GM21526 (cell line): ENCODE data around the gene PSMD9.
"Not testable (repeated sequence)": the region's sequence is repeated elsewhere in the genome, so short reads cannot be mapped to it uniquely, and the experiment has no call there.

ENCODE experiments used
- ATAC-seq: cut with Tn5 transposase; IDR thresholded peaks from one replicate; pipeline ENCODE4 v1.9.1; 2021; ENCODE audit warnings: moderate library complexity; ENCODE audit not compliant: unreplicated experiment, low FRiP score

PSMD9 gene, protein sequence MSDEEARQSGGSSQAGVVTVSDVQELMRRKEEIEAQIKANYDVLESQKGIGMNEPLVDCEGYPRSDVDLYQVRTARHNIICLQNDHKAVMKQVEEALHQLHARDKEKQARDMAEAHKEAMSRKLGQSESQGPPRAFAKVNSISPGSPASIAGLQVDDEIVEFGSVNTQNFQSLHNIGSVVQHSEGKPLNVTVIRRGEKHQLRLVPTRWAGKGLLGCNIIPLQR

DNA sequence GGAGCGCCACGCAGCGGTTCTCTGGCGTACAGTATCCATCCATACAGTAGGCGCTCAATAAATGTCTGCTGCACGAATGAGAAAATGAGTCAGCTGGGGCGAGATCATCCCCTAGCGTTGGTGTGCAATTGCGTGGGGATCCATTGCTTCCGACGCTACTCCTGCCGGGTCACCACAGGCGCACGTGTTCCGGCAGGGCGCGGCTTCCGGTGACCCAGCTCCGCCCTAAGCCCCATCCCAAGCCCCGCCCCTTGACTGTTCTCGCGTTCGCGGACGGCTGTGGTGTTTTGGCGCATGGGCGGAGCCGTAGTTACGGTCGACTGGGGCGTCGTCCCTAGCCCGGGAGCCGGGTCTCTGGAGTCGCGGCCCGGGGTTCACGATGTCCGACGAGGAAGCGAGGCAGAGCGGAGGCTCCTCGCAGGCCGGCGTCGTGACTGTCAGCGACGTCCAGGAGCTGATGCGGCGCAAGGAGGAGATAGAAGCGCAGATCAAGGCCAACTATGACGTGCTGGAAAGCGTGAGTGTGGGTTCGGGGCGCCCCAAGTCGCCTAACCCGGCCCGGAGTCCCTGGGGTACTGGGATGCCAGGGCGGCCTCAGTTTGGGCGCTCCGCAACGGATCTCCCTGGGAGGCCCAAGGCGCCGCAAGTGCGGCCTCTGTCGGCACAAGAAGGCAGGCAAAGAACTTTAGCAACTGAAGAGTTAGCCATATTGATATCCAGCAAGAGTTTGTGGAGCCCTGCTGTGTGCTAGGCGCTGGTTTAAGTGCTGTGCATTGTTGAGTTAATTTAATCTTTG lies at the start of gene PSMD9:
Gene PSMD9, plus strand, starts transcription at position 313 of the 796 bp plus-strand sequence. Its CDS starts 67 bp downstream, at position 380.
- peak; percentile 85 for ATAC-seq

DNA sequence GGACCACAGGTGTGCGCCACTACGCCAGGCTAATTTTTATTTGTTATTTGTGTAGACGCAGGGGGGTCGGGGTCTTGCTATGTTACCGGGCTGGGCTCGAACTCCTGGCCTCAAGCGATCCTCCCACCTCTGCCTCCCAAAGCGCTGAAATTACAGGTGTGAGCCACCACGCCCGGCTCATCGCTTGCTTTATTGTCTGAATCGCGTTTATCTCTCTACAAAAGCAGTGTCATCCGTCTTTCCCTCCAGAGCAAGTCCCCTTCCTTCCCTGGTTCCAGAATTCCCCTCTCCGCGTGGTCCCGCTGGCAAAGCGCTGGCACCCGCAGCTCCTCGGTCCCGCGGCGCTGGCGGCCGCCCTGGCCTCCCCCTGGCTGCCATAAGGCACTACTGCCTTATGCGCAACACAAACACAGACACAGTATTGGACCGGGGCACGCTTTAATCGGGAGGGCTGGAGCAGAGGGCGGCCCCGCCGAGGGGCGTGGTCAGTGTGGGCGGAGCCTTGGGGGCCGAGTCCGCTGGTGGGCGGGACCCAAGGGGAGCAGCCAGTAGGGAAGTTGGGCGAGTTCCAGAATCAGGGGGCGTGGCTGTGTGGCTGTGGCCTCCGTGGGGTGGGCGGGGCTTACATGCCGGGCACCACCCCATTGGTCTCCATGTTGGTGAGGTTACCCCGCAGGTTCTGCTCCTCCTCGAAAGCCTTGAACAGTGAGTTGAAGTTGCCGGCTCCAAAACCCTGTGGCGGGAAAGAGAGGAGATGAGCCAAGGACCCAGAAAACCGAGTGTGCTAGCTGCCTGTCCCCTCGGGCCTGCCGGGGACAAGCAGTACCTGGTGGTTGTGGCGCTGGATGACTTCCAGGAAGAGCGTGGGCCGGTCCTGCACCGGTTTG lies 49.2 kb upstream of the PSMD9 start:
- ATAC-seq = peak; percentile 85

DNA sequence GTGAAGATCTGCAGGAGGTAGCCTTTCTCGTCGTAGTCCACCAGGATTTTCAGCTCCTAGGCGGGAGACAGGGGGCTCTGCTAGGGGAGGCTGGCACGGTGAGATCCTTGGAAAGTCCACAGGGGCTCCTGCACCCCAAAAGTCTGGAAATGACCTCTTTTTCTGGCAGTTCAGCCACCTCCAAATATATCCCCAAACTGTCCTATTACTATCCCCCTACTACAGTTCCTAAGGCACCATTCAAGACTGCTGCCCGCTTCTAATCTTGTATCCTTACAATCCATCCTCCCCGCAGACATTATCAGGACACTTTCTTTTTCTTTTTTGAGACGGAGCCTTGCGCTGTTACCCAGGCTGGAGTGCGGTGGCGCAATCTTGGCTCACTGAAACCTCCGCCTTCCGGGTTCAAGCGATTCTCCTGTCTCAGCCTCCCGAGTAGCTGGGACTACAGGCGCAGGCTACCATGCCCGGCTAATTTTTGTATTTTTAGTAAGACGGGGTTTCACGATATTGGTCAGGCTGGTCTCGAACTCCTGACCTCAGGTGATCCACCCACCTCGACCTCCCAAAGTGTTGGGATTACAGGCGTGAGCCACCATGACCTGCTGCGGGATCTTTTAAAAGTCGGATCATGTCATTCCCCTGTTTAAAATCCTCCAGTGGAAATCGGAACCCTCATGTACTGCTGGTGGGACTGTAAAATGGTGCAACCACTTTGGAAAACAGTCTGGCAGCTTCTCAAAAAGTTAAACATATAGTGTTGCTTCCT lies 48.4 kb upstream of the PSMD9 start:
- no peak for ATAC-seq

GRCh38 chr12:121843236-121843982 lies 45.2 kb upstream of the PSMD9 start:
- ATAC-seq = no peak

DNA sequence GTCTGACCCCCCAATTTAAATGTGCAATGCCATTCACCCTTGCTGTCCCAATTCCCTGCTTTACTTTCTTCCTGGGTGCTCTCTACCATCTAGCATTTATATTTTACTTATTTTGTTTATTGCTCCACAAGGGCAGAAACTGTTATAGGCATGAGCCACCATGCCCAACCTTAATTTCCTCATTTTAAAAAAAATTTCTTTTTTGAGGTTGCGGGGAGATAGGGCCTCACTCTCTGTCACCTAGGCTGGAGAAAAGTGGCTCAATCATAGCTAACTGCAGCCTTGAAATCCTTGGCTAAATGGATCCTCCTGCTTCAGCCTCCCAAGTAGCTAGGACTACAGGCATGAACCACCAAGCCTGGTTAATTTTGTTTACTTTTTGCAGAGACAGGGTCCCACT lies 42.9 kb upstream of the PSMD9 start:
- no peak for ATAC-seq

- ATAC-seq = no peak
These were observed 39.4 kb upstream of the PSMD9 start for GRCh38 chr12:121849211-121849610.

DNA sequence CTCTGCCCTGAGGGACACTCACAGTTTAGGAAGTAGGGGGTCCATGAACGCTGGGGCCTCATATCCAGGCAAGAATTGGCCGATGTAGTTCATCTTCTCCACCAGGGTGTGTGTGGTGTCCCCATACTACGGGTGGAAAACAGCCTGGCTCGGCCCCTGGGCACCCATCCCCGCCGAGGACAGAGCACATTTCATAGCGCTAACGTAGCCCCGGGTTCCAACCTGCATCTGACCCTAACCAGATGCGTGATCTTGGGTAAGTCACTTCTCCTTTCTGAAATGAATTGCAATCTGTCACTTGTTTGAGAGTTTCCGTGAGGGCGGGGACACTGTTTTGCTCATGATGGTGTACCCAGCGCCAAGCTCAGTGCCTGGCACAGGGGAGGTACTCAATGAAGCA lies 38.9 kb upstream of the PSMD9 start:
- no peak for ATAC-seq

DNA sequence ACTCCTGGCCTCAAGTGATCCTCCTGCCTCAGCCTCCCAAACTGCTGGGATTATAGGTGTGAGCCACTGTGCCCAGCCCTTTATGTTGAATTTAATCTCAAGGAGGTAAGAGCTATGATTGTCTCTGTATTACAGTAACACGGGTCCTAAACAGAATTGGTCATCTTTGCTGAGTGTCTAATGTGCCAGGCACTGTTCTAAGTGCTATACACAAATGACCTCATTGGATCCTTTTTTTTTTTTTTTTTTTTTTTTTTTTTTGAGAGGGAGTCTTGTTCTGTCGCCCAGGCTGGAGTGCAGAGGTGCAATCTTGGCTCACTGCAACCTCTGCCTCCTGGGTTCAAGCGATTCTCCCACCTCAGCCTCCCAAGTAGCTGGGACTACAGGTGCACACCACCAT lies 36.2 kb upstream of the PSMD9 start:
- not testable (repeated sequence) for ATAC-seq

GRCh38 chr12:121857322-121858246 lies 31.0 kb upstream of the PSMD9 start:
- ATAC-seq = no peak

GRCh38 chr12:121858318-121858661 lies 30.3 kb upstream of the PSMD9 start:
- no peak for ATAC-seq

- ATAC-seq = no peak
These were observed 29.7 kb upstream of the PSMD9 start, which contains the start of gene HPD for GRCh38 chr12:121858662-121859572. HPD (minus strand) TSS chr12:121858859; CDS start chr12:121858823, 36 bp downstream.

DNA sequence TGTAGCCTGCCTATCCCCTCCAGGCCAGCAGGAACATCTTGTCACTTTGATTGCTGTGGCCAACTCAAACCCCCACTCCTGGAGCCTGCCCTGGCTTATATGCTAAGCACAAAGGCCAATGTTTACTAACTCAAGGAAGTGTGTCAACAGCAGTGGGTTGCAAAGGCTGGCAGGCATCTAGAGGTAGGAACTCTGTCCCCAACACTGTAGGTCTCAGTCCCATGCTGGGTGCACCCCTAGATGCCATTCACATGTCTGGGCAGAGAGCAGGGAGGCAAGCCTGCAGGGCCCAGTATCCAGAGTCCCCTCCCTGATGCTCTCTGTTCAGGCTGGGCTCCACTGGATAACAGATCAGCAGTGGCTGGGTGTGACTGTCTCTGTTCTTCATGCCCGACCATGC lies 28.3 kb upstream of the PSMD9 start:
- ATAC-seq = no peak

DNA sequence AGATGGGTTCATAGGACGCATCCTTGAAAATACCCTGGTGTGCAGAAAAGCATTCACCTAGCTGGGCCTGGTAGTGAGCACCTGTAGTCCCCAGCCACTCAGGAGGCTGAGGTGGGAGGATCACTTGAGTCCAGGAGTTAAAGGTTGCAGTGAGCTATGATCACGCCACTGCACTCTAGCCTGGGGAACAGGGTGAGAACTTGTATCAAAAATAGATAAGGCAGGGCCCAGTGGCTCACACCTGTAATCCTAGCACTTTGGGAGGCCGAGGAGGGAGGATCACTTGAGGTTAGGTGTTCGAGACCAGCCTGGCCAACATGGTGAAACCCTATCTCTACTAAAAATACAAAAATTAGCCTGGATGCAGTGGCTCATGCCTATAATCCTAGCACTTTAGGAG lies 27.9 kb upstream of the PSMD9 start:
- not testable (repeated sequence) for ATAC-seq

GRCh38 chr12:121861636-121862254 lies 26.8 kb upstream of the PSMD9 start:
- no peak for ATAC-seq

DNA sequence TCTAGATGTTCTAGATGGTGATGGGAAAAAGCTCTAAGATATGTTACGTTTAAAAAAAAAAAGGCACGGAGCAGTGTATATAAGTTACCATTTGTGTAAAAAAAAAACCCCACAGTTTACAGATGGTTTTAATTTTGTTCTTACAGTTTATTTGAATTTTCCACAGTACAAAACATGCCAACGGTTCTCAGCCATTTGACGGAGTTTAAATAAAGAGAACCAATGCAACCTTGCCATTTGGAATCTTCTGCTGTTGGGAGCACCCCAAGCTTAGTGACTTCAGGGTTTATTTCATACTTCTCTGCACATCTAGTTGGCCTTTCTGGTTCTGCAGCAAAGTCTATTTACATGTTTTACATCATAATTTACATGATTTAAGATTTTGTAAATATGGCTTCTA lies 22.3 kb upstream of the PSMD9 start:
- ATAC-seq = no peak

DNA sequence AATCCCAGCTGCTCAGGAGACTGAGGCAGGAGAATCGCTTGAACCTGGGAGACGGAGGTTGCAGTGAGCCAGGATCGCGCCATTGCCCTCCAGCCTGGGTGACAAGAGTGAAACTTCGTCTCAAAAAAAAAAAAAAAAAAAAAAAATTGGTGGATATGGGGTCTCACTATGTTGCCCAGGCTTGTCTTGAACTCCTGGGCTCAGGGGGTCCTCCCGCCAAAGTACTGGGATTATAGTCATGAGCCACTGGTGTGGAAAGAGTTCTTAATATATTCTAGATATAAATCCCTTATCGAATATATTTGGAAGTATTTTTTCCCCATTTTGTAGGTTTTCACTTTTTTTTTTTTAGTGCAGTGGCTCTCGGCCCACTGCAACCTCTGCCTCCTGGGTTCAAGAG lies 19.4 kb upstream of the PSMD9 start:
- ATAC-seq = not testable (repeated sequence)

DNA sequence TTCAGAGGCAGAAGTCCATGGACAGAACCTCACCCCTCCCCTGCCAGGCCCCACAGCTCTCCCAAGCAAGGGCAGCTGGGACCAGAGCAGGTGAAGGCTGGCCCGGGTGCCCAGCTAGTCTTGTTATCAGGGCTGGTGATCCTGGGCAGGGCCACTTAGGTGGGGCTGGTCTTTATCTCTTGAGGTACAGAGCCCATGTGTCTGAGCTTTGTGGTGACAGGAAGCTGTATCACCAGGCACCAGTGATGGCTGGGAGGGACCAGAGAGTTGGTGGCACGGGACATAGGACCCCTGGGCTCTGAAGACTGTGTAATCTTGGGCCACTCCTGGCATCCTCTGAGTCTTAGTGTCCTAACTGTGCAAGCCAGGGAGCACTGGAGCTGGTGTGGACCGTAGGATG lies 17.1 kb upstream of the PSMD9 start:
- ATAC-seq = no peak
